PFSK-1 (cell line): ENCODE measurements around the gene MAP4K2.

Source experiments
- FOXP2 ChIP-seq: optimal IDR thresholded peaks from 2 replicates; pipeline ENCODE3; 2011; ENCODE audit warnings: borderline replicate concordance, control low read depth, inconsistent platforms; ENCODE audit not compliant: insufficient read depth; ENCODE audit errors: extremely low read length, extremely low read depth
- POLR2AphosphoS5 ChIP-seq: IDR thresholded peaks from 2 replicates; pipeline ENCODE4 v1.6.1; 2012; ENCODE audit warnings: low read depth, mild to moderate bottlenecking, control low read depth, low read length, moderate library complexity
- SIN3A ChIP-seq: IDR thresholded peaks from 2 replicates; pipeline ENCODE4 v1.6.1; 2012; ENCODE audit warnings: mild to moderate bottlenecking, low read length, moderate library complexity, borderline replicate concordance; ENCODE audit not compliant: insufficient read depth
- TAF1 ChIP-seq: IDR thresholded peaks from 2 replicates; pipeline ENCODE4 v1.6.1; 2012; ENCODE audit warnings: low read length, control low read depth, borderline replicate concordance; ENCODE audit not compliant: insufficient read depth
- TF ChIP-seq, protein P1 (sequence below), 2 experiments: IDR thresholded peaks; 2 replicates each; pipeline versions ENCODE4 v1.6.1 to v1.8.0; 2011 to 2012; ENCODE audit warnings: low read depth in 2 of 2, low read length in 2 of 2, control low read depth in 1 of 2, inconsistent platforms in 1 of 2, mild to moderate bottlenecking in 1 of 2, moderate library complexity in 1 of 2; ENCODE audit not compliant: insufficient read depth in 1 of 2

MAP4K2 gene

DNA sequence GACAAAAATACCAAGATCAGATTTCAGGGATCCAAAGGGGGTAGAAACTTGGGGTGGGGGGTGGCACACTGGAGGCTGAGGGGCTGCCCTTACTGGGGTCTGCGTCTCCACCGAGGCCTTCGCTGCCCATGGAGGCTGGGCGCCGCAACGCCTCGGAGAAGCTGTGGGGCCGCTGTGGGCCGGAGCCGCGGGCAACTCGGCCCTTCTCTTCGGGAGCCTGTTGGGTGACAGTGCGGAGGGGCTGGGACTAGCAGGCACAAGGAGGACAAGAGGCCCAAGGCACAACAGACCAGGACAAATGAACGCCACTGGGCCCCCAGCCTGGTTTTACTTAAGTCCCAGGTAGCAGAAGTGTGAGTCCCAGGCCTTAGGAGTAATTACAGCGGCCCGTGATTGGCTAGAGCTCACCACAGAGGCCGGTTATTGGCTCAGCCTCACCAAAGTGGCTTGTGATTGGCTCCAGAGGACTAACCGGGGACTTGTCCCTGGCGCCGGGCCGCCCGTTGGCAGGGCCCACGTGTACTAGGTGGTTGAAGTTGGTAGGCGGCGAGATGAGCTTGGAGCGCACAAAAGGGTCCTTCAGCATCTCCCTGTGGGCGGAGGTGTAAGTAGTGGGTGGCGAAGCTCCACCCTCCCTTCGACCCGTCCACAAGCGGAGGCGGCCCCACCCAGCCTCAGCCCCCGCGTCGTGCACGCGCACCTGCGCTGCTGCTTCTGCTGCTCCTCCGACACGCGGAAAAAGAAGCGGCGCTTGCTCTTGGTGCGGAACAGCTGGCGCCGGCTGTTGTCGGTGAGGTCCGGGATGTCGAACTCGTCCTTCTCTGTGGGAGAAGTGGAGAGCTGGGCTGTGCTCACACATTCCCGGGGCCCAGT is 23.8 kb upstream of the MAP4K2 start:
- TF ChIP-seq, protein P1, sequence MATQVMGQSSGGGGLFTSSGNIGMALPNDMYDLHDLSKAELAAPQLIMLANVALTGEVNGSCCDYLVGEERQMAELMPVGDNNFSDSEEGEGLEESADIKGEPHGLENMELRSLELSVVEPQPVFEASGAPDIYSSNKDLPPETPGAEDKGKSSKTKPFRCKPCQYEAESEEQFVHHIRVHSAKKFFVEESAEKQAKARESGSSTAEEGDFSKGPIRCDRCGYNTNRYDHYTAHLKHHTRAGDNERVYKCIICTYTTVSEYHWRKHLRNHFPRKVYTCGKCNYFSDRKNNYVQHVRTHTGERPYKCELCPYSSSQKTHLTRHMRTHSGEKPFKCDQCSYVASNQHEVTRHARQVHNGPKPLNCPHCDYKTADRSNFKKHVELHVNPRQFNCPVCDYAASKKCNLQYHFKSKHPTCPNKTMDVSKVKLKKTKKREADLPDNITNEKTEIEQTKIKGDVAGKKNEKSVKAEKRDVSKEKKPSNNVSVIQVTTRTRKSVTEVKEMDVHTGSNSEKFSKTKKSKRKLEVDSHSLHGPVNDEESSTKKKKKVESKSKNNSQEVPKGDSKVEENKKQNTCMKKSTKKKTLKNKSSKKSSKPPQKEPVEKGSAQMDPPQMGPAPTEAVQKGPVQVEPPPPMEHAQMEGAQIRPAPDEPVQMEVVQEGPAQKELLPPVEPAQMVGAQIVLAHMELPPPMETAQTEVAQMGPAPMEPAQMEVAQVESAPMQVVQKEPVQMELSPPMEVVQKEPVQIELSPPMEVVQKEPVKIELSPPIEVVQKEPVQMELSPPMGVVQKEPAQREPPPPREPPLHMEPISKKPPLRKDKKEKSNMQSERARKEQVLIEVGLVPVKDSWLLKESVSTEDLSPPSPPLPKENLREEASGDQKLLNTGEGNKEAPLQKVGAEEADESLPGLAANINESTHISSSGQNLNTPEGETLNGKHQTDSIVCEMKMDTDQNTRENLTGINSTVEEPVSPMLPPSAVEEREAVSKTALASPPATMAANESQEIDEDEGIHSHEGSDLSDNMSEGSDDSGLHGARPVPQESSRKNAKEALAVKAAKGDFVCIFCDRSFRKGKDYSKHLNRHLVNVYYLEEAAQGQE (IDR thresholded peaks at IDR 0.05; ENCODE audit: insufficient read depth in 1 of 2, low read depth in 2 of 2, low read length in 2 of 2), result no peak
- TF ChIP-seq FOXP2 (no peak), POLR2AphosphoS5 (no peak), SIN3A (no peak), TAF1 (no peak)

DNA sequence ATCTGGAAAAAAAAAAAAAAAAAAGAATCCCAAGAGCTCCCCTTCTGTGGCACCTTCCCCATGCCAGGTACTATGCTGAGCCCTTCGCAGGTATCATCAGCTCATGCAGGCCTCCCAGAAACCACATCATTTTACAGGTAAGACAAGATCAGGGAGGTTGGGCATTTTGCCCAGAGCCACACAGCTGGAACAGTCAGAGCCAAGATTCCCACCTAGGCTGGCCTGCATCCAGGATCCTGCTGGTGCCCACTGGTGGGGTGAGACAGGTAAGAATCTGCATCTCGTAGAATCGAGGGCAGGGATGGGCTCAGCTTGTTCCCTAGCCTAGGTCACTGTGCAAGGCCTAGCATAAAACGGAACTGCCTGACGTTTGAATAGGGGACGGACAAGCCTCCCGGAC is 23.0 kb upstream of the MAP4K2 start:
- no peak for TF ChIP-seq TAF1

DNA sequence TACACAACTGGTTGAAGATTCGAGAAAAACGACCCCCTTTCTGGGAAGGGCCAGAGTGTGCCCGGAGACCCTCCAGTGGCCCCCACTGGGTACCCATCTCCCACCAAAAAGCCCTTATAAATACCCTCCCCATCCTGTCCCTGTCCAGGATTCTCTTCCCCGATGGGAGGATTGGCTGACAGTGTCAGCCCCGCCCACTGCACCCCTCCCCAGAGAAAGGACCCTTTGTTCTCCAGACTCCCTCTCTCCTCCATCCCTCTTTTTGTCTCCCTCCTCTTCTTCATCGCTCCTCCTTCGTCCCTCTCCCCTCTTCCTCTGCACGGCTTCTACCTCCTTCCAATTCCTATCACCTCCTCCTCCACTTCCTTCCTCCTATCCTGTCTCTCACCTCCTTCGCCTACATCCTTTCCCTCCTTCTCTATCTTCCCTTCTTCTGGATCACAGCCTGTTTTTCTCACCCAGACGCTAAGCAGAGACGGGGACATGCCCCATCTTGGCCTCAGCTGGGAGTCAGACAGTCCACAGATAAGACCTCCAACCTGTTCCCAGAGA is 20.6 kb upstream of the MAP4K2 start:
- TF ChIP-seq TAF1, result no peak
- no peak for TF ChIP-seq FOXP2
- TF ChIP-seq, protein P1 (IDR thresholded peaks at IDR 0.05; ENCODE audit: insufficient read depth in 1 of 2, low read depth in 2 of 2, low read length in 2 of 2), result no peak
- no peak for TF ChIP-seq SIN3A
- TF ChIP-seq POLR2AphosphoS5, result no peak

DNA sequence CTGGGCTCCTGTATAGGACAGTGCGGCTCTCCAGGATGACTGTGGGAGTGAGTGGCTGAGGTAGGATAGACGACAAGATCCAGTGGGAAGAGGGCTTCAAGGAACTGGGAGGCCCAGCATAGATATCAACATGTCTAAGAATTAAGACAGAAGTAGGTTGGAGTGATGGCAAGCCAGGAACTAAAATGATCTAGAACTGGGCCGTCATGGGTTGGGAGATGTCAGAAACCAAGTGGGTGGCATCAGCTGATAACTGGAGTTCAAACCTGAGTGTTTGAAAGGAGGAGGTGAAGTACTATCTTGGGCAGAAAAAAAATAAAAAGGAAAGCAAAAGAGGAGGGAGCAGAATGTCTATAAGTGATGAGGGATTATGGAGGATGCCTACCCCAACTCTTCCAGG is 14.5 kb upstream of the MAP4K2 start:
- TF ChIP-seq POLR2AphosphoS5 (no peak), SIN3A (no peak), FOXP2 (no peak), TAF1 (no peak)
- TF ChIP-seq, protein P1 (IDR thresholded peaks at IDR 0.05; ENCODE audit: insufficient read depth in 1 of 2, low read depth in 2 of 2, low read length in 2 of 2), result no peak

DNA sequence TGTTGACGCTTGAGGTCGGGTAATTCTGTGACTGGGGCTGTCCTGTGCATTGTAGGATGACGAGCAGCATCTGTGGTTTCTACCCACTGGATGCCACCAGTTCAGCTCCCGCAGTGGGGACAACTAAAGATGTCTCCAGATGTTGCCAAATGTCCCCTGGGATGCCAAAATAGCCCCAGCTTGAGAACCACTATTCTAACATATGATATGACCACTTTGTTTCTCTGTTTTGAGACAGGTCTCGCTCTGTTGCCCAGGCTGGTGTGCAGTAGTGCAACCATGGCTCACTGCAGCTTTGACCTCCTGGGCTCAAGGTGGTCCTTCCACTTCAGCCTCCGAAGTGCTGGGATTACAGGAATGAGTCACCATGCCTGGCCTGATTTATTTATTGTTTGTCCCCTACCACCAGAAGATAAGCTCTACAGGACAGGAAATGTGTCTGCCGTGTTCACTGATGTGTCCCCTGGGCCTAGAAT is 11.7 kb upstream of the MAP4K2 start:
- TF ChIP-seq, protein P1 (IDR thresholded peaks at IDR 0.05; ENCODE audit: insufficient read depth in 1 of 2, low read depth in 2 of 2, low read length in 2 of 2), result no peak
- TF ChIP-seq FOXP2, result no peak
